ENCODE measurements around the gene TNNC1. TPM values are rescaled to one million over a fixed set of nuclear protein-coding genes. Genes with fewer than 3 reads are reported as not detected.

The TNNC1 gene
- total and polyA plus RNA-seq, 10 donors: 0.74 to 5.8 (median 1.9) TPM

DNA sequence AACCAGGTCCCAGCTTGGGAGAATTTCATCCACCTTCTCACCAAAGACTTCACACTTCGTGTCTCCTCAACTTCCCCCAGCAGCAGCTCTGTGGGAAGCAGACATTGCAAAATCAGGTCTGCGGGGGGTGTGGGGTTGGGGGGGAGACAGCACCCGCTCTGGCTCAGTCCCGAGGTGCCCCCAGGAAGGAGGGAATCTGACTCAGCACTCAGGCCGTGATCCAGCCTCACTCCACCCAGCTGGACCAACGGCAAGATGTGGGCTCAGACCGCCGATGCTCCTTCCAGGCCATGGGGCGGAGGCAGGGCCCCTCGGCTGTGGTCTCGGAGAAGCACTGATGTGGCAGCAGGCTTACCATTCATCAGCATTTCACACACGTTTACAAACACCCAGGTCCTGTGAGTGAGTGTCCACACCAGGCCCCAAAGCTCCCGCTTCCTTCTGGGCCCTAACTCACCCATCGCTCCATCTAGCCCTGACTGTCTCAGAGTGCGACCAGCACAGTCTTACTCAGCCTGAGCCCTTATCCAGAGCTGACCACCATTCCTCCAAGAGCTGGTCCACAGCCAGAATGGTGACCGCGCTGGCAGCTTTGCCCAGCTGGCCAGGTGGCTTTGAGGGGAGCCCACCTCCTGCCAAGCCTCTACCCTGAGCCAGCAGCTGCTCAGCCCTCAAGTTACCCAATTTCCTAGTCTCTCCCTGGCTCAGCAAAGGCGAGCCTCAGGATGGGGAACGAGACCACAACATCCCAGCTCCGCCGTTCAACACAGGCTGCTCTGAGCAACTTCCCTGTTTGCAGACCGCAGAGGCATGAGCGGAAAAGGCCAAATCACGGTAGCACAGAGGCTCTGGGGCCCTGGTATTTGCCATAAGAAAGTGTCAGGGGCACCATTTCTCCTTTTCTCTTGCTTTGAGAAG is 44.6 kb upstream of the TNNC1 start:
- peak; percentile 86 for DNase-seq
- intact Hi-C loops (cut with DNase I; ENCODE audit: low total_unique reads): no loop called here
- whole genome bisulfite sequencing, 5 donors: 15 to 44% (median 25%) methylated on average over 22 to 24 of the region's 24 CpGs
- Histone ChIP-seq H3K36me3 (peaks cover 0 to 41% (median 0%) of the 10 kb centered on the region in 6 donors), H3K4me1 (peaks cover 18 to 83% (median 45%) of the 10 kb centered on the region in 6 donors), H3K4me3 (peak overlapping the region in 6 of 8 donors; percentile 11 to 73 (median 54)), H3K27ac (peak overlapping the region in 5 of 8 donors; percentile 26 to 88 (median 77)), H3K9me3 (no peaks in the 10 kb centered on the region), H3K27me3 (replicated peaks in 1 of 7) (peaks cover 0 to 11% (median 0%) of the 10 kb centered on the region in 7 donors)
- TF ChIP-seq POLR2A (IDR thresholded peaks at IDR 0.05) (no peak), POLR2AphosphoS5 (IDR thresholded peaks at IDR 0.05) (peak; percentile 50 to 59 (median 56))
- TF ChIP-seq, protein P1, sequence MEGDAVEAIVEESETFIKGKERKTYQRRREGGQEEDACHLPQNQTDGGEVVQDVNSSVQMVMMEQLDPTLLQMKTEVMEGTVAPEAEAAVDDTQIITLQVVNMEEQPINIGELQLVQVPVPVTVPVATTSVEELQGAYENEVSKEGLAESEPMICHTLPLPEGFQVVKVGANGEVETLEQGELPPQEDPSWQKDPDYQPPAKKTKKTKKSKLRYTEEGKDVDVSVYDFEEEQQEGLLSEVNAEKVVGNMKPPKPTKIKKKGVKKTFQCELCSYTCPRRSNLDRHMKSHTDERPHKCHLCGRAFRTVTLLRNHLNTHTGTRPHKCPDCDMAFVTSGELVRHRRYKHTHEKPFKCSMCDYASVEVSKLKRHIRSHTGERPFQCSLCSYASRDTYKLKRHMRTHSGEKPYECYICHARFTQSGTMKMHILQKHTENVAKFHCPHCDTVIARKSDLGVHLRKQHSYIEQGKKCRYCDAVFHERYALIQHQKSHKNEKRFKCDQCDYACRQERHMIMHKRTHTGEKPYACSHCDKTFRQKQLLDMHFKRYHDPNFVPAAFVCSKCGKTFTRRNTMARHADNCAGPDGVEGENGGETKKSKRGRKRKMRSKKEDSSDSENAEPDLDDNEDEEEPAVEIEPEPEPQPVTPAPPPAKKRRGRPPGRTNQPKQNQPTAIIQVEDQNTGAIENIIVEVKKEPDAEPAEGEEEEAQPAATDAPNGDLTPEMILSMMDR (IDR thresholded peaks at IDR 0.05 in 8 of 11, conservative IDR thresholded peaks at IDR 0.05 in 3 of 11): no peak

DNA sequence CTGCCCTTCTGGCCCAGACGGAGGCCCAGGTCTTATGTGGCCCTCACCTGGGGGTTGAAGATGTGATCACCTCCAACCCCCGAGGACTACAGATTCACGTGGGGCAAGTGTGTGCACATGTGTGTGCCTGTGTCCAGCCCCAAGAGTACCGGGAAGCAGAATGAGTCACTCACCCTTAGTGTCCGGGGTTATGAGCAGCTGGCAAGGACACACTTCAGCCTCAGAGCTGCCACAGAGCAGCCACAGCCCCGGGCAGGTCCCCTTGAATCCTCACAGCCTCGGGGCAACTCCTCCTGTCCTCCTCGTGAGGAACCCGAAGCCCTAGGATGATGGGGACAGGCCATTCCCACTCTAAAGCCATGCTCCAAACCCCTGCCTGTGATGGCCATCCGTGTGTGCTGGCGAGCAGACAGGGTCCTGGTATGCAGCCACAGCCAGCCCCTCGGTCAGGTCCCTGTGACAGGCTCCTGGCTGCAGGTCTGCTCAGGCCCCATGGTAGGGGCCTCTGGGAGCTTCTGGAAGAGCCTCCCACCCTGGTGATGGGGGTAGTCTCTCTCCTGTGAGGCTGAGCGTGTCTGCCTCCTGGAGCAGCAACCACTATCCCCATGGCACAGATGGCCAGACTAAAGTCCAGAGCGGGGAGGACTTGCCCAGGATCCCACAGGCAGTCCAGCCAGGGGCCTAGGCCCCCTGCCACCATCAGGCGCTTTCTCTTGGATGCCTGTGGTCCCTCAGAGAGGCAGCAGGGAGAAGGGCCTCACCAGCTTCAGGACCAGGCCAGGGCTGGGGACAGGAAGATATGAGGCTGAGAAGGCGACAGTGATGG is 42.1 kb upstream of the TNNC1 start:
- Histone ChIP-seq H3K27ac (peak overlapping the region; percentile 5 to 88 (median 84)), H3K4me3 (peak overlapping the region; percentile 37 to 73 (median 54))

DNA sequence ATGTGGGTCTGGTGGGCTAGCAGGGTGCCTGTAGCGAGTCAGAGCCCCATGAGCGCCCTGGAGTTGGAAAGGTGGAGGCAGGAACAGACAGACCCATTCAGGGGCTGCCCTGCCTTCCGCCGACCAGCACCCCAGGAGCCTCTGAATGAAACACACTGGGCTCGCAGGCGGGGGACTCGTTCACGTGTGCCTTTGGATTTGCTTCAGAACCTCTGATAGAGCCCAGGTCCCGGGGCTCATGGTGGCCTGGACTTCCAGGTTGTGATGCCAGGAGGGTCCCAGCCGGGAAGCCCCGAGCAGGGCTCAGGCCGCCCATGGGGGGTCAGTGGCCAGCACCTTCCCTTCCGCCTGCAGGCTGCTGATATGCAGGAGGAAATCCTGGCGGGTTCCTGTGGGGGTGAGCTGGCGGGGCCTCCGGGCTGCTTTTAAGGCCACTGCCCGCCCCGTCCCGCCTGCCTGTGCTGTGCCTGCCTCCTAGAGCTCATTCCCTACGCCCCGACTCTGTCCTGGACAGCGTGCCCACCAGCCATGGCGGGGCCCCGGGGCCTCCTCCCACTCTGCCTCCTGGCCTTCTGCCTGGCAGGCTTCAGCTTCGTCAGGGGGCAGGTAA is 41.1 kb upstream of the TNNC1 start, which contains the start of gene STAB1:
STAB1 (plus strand) TSS at position 453 of the 610 bp plus-strand sequence; CDS start at position 529, 76 bp downstream.
- WGBS, 5 donors: 19 to 36% (median 23%) methylated on average over 13 to 25 of the region's 25 CpGs
- DNase-seq: peak; percentile 88
- Histone ChIP-seq H3K9me3 (no peaks in the 10 kb centered on the region), H3K36me3 (peaks cover 0 to 50% (median 28%) of the 10 kb centered on the region in 6 donors), H3K27ac (peak within 1 kb of the TSS; percentile 5 to 88 (median 84)), H3K27me3 (replicated peaks in 1 of 7) (peaks cover 0 to 11% (median 0%) of the 10 kb centered on the region in 7 donors), H3K4me3 (peak within 1 kb of the TSS; percentile 37 to 73 (median 54)), H3K4me1 (peaks cover 26 to 97% (median 69%) of the 10 kb centered on the region in 6 donors)
- intact Hi-C loops (cut with DNase I; ENCODE audit: low total_unique reads): no loop called here
- TF ChIP-seq POLR2AphosphoS5 (IDR thresholded peaks at IDR 0.05): peak; percentile 84 to 91 (median 89)
- TF ChIP-seq, protein P1 (IDR thresholded peaks at IDR 0.05 in 8 of 11, conservative IDR thresholded peaks at IDR 0.05 in 3 of 11): no peak

More for the DNA sequence above, 42.1 kb upstream of the TNNC1 start:
- H3K36me3 ChIP-seq: peaks cover 0 to 41% (median 20%) of the 10 kb centered on the region in 6 donors
- peaks cover 0 to 11% (median 0%) of the 10 kb centered on the region in 7 donors for H3K27me3 ChIP-seq (replicated peaks in 1 of 7)
- no peaks in the 10 kb centered on the region for H3K9me3 ChIP-seq
- DNase-seq: no peak
- peaks cover 26 to 97% (median 64%) of the 10 kb centered on the region in 6 donors for H3K4me1 ChIP-seq
- intact Hi-C loops (cut with DNase I; ENCODE audit: low total_unique reads): no loop called here
- WGBS, 5 donors: 47 to 77% (median 56%) methylated on average over 3 to 16 of the region's 16 CpGs
- TF ChIP-seq, protein P1 (IDR thresholded peaks at IDR 0.05 in 8 of 11, conservative IDR thresholded peaks at IDR 0.05 in 3 of 11): no peak
- TF ChIP-seq POLR2A (IDR thresholded peaks at IDR 0.05) (no peak), POLR2AphosphoS5 (IDR thresholded peaks at IDR 0.05) (peak in 2 of 3 donors; percentile 63 to 67)

All from spleen (tissue), 11 donors.